Osteoblast (primary cell): ENCODE data around the gene CCSER1. TPM values are rescaled to one million over a fixed set of nuclear protein-coding genes. Genes with fewer than 3 reads are reported as not detected.

Experiments used
- DNase-seq: peaks from one replicate; pipeline ENCODE4 v3.0.0; 2011; ENCODE audit warnings: low spot score, mixed read lengths; ENCODE audit not compliant: insufficient read length; ENCODE audit errors: missing footprints
- H2AFZ ChIP-seq: 2 replicates; pipeline ENCODE4 v1.6.0; 2011; ENCODE audit warnings: mild to moderate bottlenecking, low read length
- H3K27ac ChIP-seq: 2 replicates; pipeline ENCODE4 v1.5.1; 2011; ENCODE audit warnings: mild to moderate bottlenecking, low read depth, low read length, moderate library complexity
- H3K27me3 ChIP-seq: 2 replicates; pipeline ENCODE4 v1.6.0; 2012; ENCODE audit warnings: mild to moderate bottlenecking, control low read depth, inconsistent platforms, low read length, moderate library complexity; ENCODE audit not compliant: insufficient read depth
- H3K36me3 ChIP-seq: 2 replicates; pipeline ENCODE4 v1.5.1; 2011; ENCODE audit warnings: mild to moderate bottlenecking, low read length, control low read depth, moderate library complexity; ENCODE audit not compliant: insufficient read depth
- H3K4me1 ChIP-seq: 2 replicates; pipeline ENCODE4 v1.5.1; 2011; ENCODE audit warnings: mild to moderate bottlenecking, low read length, control low read depth, moderate library complexity; ENCODE audit not compliant: insufficient read depth
- H3K4me2 ChIP-seq: 2 replicates; pipeline ENCODE4 v1.6.0; 2011; ENCODE audit warnings: mild to moderate bottlenecking, low read length; ENCODE audit not compliant: insufficient read depth
- H3K4me3 ChIP-seq: fragments of 200-600 bp; sonication (generic); 3 replicates; pipeline ENCODE4 v1.5.1; 2012; ENCODE audit warnings: mild to moderate bottlenecking, low read length, inconsistent platforms; ENCODE audit not compliant: insufficient read depth
- H3K79me2 ChIP-seq: 2 replicates; pipeline ENCODE4 v1.6.0; 2012; ENCODE audit warnings: mild to moderate bottlenecking, low read length, control low read depth, inconsistent platforms; ENCODE audit not compliant: insufficient read depth
- H3K9me3 ChIP-seq: 2 replicates; pipeline ENCODE4 v1.5.1; 2011; ENCODE audit warnings: low read depth, low read length, control low read depth
- H4K20me1 ChIP-seq: 2 replicates; pipeline ENCODE4 v1.6.0; 2012; ENCODE audit warnings: mild to moderate bottlenecking, low read length, control low read depth; ENCODE audit not compliant: insufficient read depth
- CTCF ChIP-seq: IDR thresholded peaks from 2 replicates; pipeline ENCODE4 v1.5.1; 2011; ENCODE audit warnings: mild to moderate bottlenecking, low read depth, low read length, moderate library complexity; ENCODE audit errors: extremely low read depth
- total RNA-seq: library from RNA; depleted of rRNA; stranded (reverse); fragments of >200 nt; gene quantifications from 2 replicates; pipeline ENCODE4 v1.2.3, GENCODE V29; 2012

CCSER1 gene
- total RNA-seq, 1 donor: under 0.01 TPM

DNA sequence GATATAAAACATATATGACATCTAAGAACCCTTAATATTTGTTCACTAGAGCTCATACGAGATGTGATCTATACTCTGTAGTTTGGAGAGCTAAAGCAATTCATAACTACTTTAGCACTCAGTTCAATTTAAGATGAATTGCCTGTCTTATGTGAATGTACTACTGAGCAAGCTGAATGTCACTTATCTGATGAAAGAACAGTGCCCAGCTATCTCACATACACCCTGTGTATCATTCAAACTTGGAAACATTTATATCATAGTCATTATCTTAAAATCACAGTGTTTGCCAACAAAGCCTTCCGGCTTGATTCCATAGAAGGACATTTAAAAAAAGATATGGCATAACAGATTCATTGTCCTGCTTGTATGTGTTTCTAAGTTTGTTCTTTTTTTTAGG, 639.6 kb downstream of the CCSER1 start:
- no peak for TF ChIP-seq CTCF
- H4K20me1 ChIP-seq: no peaks in the 10 kb centered on the region
- no peaks in the 10 kb centered on the region for H3K79me2 ChIP-seq
- H3K27ac ChIP-seq: no peak overlapping the region
- no peaks in the 10 kb centered on the region for H3K9me3 ChIP-seq
- no peak overlapping the region for H3K4me3 ChIP-seq
- no peaks in the 10 kb centered on the region for H3K4me1 ChIP-seq
- H2AFZ ChIP-seq: no peak overlapping the region
- DNase-seq: no peak
- H3K27me3 ChIP-seq: no peaks in the 10 kb centered on the region
- H3K4me2 ChIP-seq: no peak overlapping the region
- no peaks in the 10 kb centered on the region for H3K36me3 ChIP-seq

DNA sequence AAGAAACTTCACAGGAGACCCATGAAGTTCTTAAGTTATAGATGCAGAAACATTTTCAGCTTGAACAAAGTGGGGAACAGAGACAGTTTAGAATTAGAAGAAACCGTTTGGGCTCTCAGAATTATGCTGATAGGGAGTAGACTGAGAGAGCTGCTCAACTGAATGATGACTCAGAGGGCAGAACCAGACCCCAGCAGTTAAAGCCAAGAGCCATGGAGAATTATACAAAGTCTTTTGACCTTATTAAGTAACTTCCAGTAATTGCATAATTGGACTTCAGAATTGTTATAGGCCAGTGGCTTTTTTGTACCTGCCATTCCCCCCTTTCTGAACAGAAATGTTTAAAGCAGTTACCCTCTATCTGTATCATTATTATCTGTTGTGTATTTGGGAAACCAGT, 642.1 kb downstream of the CCSER1 start:
- Histone ChIP-seq H3K79me2 (no peaks in the 10 kb centered on the region), H3K4me1 (no peaks in the 10 kb centered on the region), H3K27ac (no peak overlapping the region), H3K4me3 (no peak overlapping the region), H3K27me3 (no peaks in the 10 kb centered on the region), H3K36me3 (no peaks in the 10 kb centered on the region), H2AFZ (no peak overlapping the region), H3K9me3 (no peaks in the 10 kb centered on the region), H3K4me2 (no peak overlapping the region), H4K20me1 (no peaks in the 10 kb centered on the region)
- DNase-seq: no peak
- no peak for TF ChIP-seq CTCF

DNA sequence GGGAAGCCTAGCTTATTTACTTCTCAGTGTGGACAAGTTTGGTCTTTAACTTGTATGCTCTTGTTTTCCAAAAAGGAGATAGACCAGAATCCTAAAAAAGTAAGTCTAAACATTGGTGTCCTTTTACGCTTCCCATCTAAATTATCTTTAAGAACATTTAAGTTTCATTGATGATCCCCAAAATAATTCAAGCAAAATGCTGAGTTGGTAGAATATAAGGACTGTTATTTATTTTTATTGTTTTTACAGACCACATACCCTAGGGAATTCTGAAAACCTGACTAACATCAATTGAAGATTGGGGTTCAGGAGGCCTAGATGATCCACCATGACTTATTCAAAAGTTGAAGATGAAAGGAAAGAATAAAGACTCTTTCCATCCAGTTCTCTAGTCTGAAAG, 653.0 kb downstream of the CCSER1 start:
- H3K4me1 ChIP-seq: no peaks in the 10 kb centered on the region
- no peak for TF ChIP-seq CTCF
- H3K4me2 ChIP-seq: no peak overlapping the region
- no peaks in the 10 kb centered on the region for H3K79me2 ChIP-seq
- no peak overlapping the region for H3K27ac ChIP-seq
- H3K4me3 ChIP-seq: no peak overlapping the region
- H3K9me3 ChIP-seq: no peaks in the 10 kb centered on the region
- no peak overlapping the region for H2AFZ ChIP-seq
- H4K20me1 ChIP-seq: no peaks in the 10 kb centered on the region
- no peak for DNase-seq
- no peaks in the 10 kb centered on the region for H3K27me3 ChIP-seq
- H3K36me3 ChIP-seq: no peaks in the 10 kb centered on the region

DNA sequence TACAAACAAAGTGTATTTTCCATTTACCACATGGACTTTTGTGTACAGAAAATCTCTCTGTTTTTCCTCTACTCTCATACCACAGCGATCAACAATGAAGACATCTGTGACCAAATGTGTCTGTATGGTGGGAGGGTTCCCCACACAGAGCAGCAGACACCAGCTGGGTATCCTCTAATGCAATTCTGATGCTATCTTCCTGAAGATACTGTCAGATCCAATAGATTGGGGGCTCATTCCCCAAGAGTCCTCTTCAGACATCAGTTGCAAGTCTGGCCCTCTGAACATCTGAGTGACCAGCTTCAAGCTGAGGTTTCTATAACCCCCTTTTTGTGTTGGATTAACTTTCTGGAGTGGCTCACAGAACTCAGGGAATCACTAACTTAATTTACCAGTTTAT, 659.4 kb downstream of the CCSER1 start:
- H3K36me3 ChIP-seq: no peaks in the 10 kb centered on the region
- H2AFZ ChIP-seq: no peak overlapping the region
- H3K4me1 ChIP-seq: no peaks in the 10 kb centered on the region
- no peaks in the 10 kb centered on the region for H4K20me1 ChIP-seq
- H3K4me2 ChIP-seq: no peak overlapping the region
- H3K79me2 ChIP-seq: no peaks in the 10 kb centered on the region
- H3K27ac ChIP-seq: no peak overlapping the region
- no peaks in the 10 kb centered on the region for H3K27me3 ChIP-seq
- no peaks in the 10 kb centered on the region for H3K9me3 ChIP-seq
- TF ChIP-seq CTCF: no peak
- no peak overlapping the region for H3K4me3 ChIP-seq
- DNase-seq: no peak
